Common myeloid progenitor, CD34-positive (primary cell): ENCODE measurements around the gene CDHR3.

Source experiments
- CTCF ChIA-PET: fragments of 350-600 bp; sonication (Branson Sonifier 250); formaldehyde crosslinking; loops from one replicate; lab custom pipeline; 2021; ENCODE audit warnings: antibody characterized with exemption; lab: Charles Lee
- POLR2A ChIA-PET: fragments of 350-600 bp; sonication (Branson Sonifier 250); formaldehyde crosslinking; loops from one replicate; lab custom pipeline; 2021; ENCODE audit warnings: antibody characterized with exemption; lab: Charles Lee
- DNase-seq, 3 donors: peaks; one replicate each; pipeline versions ENCODE4 v3.0.0 to v3.0.0-alpha.2; 2013
- H3K27ac ChIP-seq, 2 experiments: 1 replicate in 1 of 2; 2 replicates in 1 of 2; pipeline ENCODE4 v1.7.0; 2013; ENCODE audit warnings: inconsistent platforms in 2 of 2, low read length in 2 of 2, mild to moderate bottlenecking in 2 of 2, low read depth in 1 of 2, moderate library complexity in 1 of 2; ENCODE audit not compliant: severe bottlenecking in 2 of 2, insufficient read depth in 1 of 2, poor library complexity in 1 of 2
- H3K27me3 ChIP-seq, 5 experiments: replicated peaks in 2 of 5; 1 replicate in 3 of 5; 2 replicates in 2 of 5; pipeline versions ENCODE4 v1.6.1 to v1.7.0; 2013; ENCODE audit warnings: low read length in 4 of 5, mild to moderate bottlenecking in 2 of 5, moderate library complexity in 2 of 5, inconsistent platforms in 1 of 5; ENCODE audit not compliant: insufficient read depth in 5 of 5, control insufficient read depth in 4 of 5
- H3K36me3 ChIP-seq, 4 experiments: 1 replicate in 2 of 4; 2 replicates in 2 of 4; pipeline versions ENCODE4 v1.6.1 to v1.7.0; 2013; ENCODE audit warnings: low read length in 3 of 4, control low read depth in 1 of 4, mild to moderate bottlenecking in 1 of 4; ENCODE audit not compliant: control insufficient read depth in 4 of 4, insufficient read depth in 4 of 4
- H3K4me1 ChIP-seq, 4 experiments: 1 replicate in 3 of 4; 2 replicates in 1 of 4; pipeline versions ENCODE4 v1.6.1 to v1.7.1; 2013; ENCODE audit warnings: low read length in 3 of 4, mild to moderate bottlenecking in 3 of 4, control low read depth in 1 of 4, inconsistent platforms in 1 of 4, moderate library complexity in 1 of 4; ENCODE audit not compliant: control insufficient read depth in 4 of 4, insufficient read depth in 4 of 4; ENCODE audit errors: control extremely low read depth in 1 of 4
- H3K4me3 ChIP-seq, 7 experiments: 1 replicate in 4 of 7; 2 replicates in 3 of 7; pipeline versions ENCODE4 v1.5.1 to v1.7.0; 2013; ENCODE audit warnings: mild to moderate bottlenecking in 7 of 7, low read length in 6 of 7, moderate library complexity in 6 of 7, inconsistent platforms in 2 of 7, low read depth in 2 of 7, control low read depth in 1 of 7; ENCODE audit not compliant: insufficient read depth in 4 of 7, control insufficient read depth in 1 of 7; ENCODE audit errors: extremely low read depth in 1 of 7
- H3K9me3 ChIP-seq, 5 experiments: 1 replicate in 4 of 5; 2 replicates in 1 of 5; pipeline versions ENCODE4 v1.6.1 to v1.7.1; 2013; ENCODE audit warnings: low read length in 4 of 5, mild to moderate bottlenecking in 2 of 5, inconsistent platforms in 1 of 5, low read depth in 1 of 5, moderate library complexity in 1 of 5; ENCODE audit not compliant: control insufficient read depth in 4 of 5, insufficient read depth in 2 of 5; ENCODE audit errors: control extremely low read depth in 1 of 5
- WGBS: methylation state at CpG from one replicate; pipeline ENCODE4 v1.1.5; 2013; ENCODE audit not compliant: insufficient coverage; 5-methylcytosine and 5-hydroxymethylcytosine counted together

The CDHR3 gene

GRCh38 chr7:105958012-105958411, 5.1 kb upstream of the CDHR3 start:
- Histone ChIP-seq H3K27ac (no peak overlapping the region), H3K4me3 (no peak overlapping the region), H3K36me3 (no peaks in the 10 kb centered on the region), H3K9me3 (peaks cover 0 to 4% (median 1%) of the 10 kb centered on the region in 5 experiments), H3K27me3 (peaks cover 0 to 17% (median 0%) of the 10 kb centered on the region in 5 experiments), H3K4me1 (no peaks in the 10 kb centered on the region)
- ChIA-PET CTCF (no interaction called here), POLR2A (no interaction called here)
- WGBS = 86% methylated on average over 2 of the region's 3 CpGs
- DNase-seq = no peak

GRCh38 chr7:105962353-105962752, 711 bp upstream of the CDHR3 start:
- 100% methylated on average over 1 of the region's 7 CpGs for WGBS
- ChIA-PET POLR2A (no interaction called here), CTCF (no interaction called here)
- H3K27me3 ChIP-seq = peaks cover 0 to 16% (median 0%) of the 10 kb centered on the region in 5 experiments
- no peak for DNase-seq
- no peaks in the 10 kb centered on the region for H3K9me3 ChIP-seq
- H3K27ac ChIP-seq = no peak overlapping the region
- no peaks in the 10 kb centered on the region for H3K4me1 ChIP-seq
- H3K4me3 ChIP-seq = no peak overlapping the region
- no peaks in the 10 kb centered on the region for H3K36me3 ChIP-seq

- no peaks in the 10 kb centered on the region for H3K9me3 ChIP-seq
- no peak overlapping the region for H3K27ac ChIP-seq
- CTCF ChIA-PET = interaction anchor here (1.2 kb wide), 2 partner anchors 12 to 16 kb away, joined by 3 to 5 read pairs; no protein-coding TSS in a partner anchor
- peaks cover 0 to 6% (median 0%) of the 10 kb centered on the region in 5 experiments for H3K27me3 ChIP-seq
- H3K36me3 ChIP-seq = no peaks in the 10 kb centered on the region
- 95% methylated on average over 2 of the region's 2 CpGs for WGBS
- no peak overlapping the region for H3K4me3 ChIP-seq
- H3K4me1 ChIP-seq = no peaks in the 10 kb centered on the region
- POLR2A ChIA-PET = no interaction called here
- DNase-seq = no peak
Measured at GRCh38 chr7:105971845-105972244, 8.8 kb downstream of the CDHR3 start.

- Histone ChIP-seq H3K27me3 (peaks cover 0 to 6% (median 0%) of the 10 kb centered on the region in 5 experiments), H3K36me3 (no peaks in the 10 kb centered on the region), H3K9me3 (no peaks in the 10 kb centered on the region), H3K4me3 (no peak overlapping the region), H3K27ac (no peak overlapping the region), H3K4me1 (no peaks in the 10 kb centered on the region)
- 100% methylated on average over 1 of the region's 4 CpGs for WGBS
- ChIA-PET CTCF (interaction anchor here (1.2 kb wide), 2 partner anchors 11 to 16 kb away, joined by 3 to 5 read pairs; no protein-coding TSS in a partner anchor), POLR2A (no interaction called here)
- DNase-seq = no peak
Measured at GRCh38 chr7:105972276-105972675, 9.2 kb downstream of the CDHR3 start.

- Histone ChIP-seq H3K9me3 (no peaks in the 10 kb centered on the region), H3K27me3 (peaks cover 0 to 6% (median 0%) of the 10 kb centered on the region in 5 experiments), H3K4me1 (no peaks in the 10 kb centered on the region), H3K36me3 (no peaks in the 10 kb centered on the region), H3K27ac (no peak overlapping the region), H3K4me3 (no peak overlapping the region)
- 100% methylated on average over 3 of the region's 5 CpGs for WGBS
- DNase-seq = no peak
- ChIA-PET CTCF (interaction anchor here (0.8 to 1.7 kb wide), 3 partner anchors 19 to 62 kb away, joined by 3 read pairs; no protein-coding TSS in a partner anchor), POLR2A (no interaction called here)
Measured at GRCh38 chr7:105974471-105974870, 11.4 kb downstream of the CDHR3 start.

GRCh38 chr7:105975770-105976417, 12.8 kb downstream of the CDHR3 start:
- ChIA-PET POLR2A (no interaction called here), CTCF (interaction anchor here (1.7 kb wide), 1 partner anchor 60 kb away, joined by 3 read pairs; no protein-coding TSS in a partner anchor)
- Histone ChIP-seq H3K27me3 (peaks cover 0 to 6% (median 4%) of the 10 kb centered on the region in 5 experiments), H3K27ac (no peak overlapping the region), H3K4me1 (no peaks in the 10 kb centered on the region), H3K9me3 (no peaks in the 10 kb centered on the region), H3K4me3 (no peak overlapping the region), H3K36me3 (no peaks in the 10 kb centered on the region)
- DNase-seq = no peak
- 93% methylated on average over 7 of the region's 8 CpGs for WGBS

- Histone ChIP-seq H3K9me3 (no peaks in the 10 kb centered on the region), H3K4me1 (no peaks in the 10 kb centered on the region), H3K27me3 (peaks cover 0 to 13% (median 5%) of the 10 kb centered on the region in 5 experiments), H3K4me3 (no peak overlapping the region), H3K27ac (no peak overlapping the region), H3K36me3 (no peaks in the 10 kb centered on the region)
- POLR2A ChIA-PET = no interaction called here
- DNase-seq = no peak
- CTCF ChIA-PET = no interaction called here
- 100% methylated on average over 1 of the region's 4 CpGs for WGBS
Measured at GRCh38 chr7:105976868-105977267, 13.8 kb downstream of the CDHR3 start.
